Bronchial epithelial cell (primary cell): ENCODE measurements around the gene PCGF1. TPM values are rescaled to one million over a fixed set of nuclear protein-coding genes. Genes with fewer than 3 reads are reported as not detected.

ENCODE experiments used
- DNase-seq: peaks from one replicate; pipeline ENCODE4 v3.0.0-alpha.2; 2010; ENCODE audit warnings: low read depth
- FAIRE-seq: peaks from 2 replicates; lab custom pipeline; 2011; peaks lifted over from hg19 to GRCh38; lab: Jason Lieb, UNC
- H3K27me3 ChIP-seq: 2 replicates; pipeline ENCODE4 v1.5.1; 2011; ENCODE audit warnings: low read length; ENCODE audit not compliant: control insufficient read depth, insufficient read depth
- H3K36me3 ChIP-seq: 2 replicates; pipeline ENCODE4 v1.5.1; 2011; ENCODE audit warnings: low read length; ENCODE audit not compliant: control insufficient read depth, insufficient read depth
- H3K4me3 ChIP-seq: 2 replicates; pipeline ENCODE4 v1.5.1; 2011; ENCODE audit warnings: mild to moderate bottlenecking, low read depth, low read length, control low read depth
- CTCF ChIP-seq: IDR thresholded peaks from 2 replicates; pipeline ENCODE4 v1.5.1; 2011; ENCODE audit warnings: mild to moderate bottlenecking, moderate library complexity, low read length, control low read depth, inconsistent platforms; ENCODE audit not compliant: insufficient read depth, severe bottlenecking
- total RNA-seq: library from RNA; depleted of rRNA; stranded (reverse); fragments of >200 nt; gene quantifications from 2 replicates; pipeline ENCODE4 v1.2.1, GENCODE V29; 2014

PCGF1 gene
- total RNA-seq, 1 donor from 2014 or later = 35.5 TPM

DNA sequence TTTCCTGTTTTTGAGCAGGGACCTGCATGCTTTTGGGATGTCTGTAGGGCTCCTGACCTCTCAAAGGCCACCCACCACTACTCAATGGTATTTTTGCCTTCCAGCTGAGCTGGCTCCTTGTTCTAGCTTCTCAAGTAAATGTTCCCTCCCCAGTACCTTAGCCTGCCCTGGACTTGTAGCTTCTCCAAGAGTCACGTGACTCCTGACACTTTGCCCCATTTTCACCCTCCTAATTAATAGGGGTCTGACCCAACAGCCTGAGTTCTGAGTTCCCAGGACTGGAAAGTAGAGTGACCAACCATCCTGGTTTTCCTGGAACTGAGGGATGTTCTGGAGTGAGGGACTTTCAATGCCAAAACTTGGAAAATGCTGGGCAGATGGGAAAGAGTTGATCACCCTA is 12.1 kb downstream of the PCGF1 start:
- DNase-seq = no peak
- TF ChIP-seq CTCF = no peak
- H3K27me3 ChIP-seq = peaks cover 9% of the 10 kb centered on the region
- peaks cover 14% of the 10 kb centered on the region for H3K36me3 ChIP-seq
- FAIRE-seq = no peak
- H3K4me3 ChIP-seq = no peak overlapping the region

DNA sequence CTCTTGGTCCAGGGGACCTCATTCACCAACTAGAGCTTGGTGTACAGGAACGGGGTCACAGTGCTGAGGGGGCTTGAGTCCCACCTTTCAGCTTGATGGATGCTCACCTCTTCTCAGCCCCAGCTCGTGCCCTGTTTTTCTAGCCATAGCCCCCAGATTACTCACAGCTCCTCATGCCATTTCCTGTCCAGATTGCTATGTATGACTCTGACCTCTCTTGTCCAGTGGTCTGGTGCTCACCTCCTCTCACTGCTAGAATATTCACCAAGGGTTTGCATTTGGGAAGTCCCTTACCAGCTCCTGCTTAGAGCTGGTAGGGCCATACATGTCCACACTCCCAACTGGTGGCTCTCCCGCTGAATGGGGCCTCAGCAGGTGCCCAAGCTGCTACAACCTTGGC is 13.9 kb downstream of the PCGF1 start:
- DNase-seq (no peak), FAIRE-seq (no peak)
- Histone ChIP-seq H3K36me3 (peaks cover 14% of the 10 kb centered on the region), H3K27me3 (peaks cover under 1% of the 10 kb centered on the region), H3K4me3 (no peak overlapping the region)
- TF ChIP-seq CTCF = no peak

DNA sequence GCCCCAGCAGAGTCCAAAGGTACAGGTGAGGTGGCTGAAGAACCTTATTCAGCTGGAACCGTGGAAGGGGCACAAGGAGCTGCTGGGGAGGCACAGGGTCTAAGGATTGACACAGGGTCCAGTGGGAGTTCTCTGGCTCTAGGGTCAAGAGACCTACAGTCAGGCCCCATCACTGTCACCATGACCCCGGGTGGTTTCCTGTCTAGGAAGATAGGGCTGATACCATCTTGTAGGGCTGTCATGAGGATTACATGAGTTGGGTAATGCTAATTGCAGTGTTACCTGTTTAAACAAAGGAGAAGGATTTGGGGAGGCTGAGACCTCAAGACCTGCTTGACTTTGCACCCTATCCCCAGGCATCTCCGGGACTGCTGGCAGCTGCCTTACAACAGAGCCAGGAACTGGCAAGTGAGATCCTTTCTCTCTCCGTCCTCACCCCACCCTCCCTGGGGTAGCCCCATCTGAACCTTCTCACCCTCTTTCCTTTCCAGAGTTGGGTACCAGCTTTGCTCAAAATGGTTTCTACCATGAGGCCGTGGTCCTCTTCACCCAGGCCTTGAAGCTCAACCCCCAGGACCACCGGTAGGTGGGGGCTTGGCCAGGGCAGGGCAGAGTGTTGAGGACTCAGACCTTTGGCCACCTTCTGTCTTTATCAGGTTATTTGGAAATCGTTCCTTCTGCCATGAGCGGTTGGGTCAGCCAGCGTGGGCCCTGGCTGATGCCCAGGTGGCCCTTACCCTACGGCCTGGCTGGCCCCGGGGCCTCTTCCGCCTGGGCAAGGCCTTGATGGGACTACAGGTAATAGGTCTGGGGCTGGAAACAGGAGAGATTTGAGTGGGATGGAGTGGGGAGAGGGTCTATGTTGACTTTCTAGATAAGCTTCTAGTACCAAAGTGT is 15.6 kb downstream of the PCGF1 start:
- Histone ChIP-seq H3K27me3 (no peaks in the 10 kb centered on the region), H3K4me3 (no peak overlapping the region), H3K36me3 (peaks cover 14% of the 10 kb centered on the region)
- DNase-seq = no peak
- TF ChIP-seq CTCF = no peak
- FAIRE-seq = no peak

GRCh38 chr2:74489906-74490305 is 17.6 kb downstream of the PCGF1 start:
- peaks cover 15% of the 10 kb centered on the region for H3K36me3 ChIP-seq
- no peak for TF ChIP-seq CTCF
- no peaks in the 10 kb centered on the region for H3K27me3 ChIP-seq
- FAIRE-seq (no peak), DNase-seq (no peak)
- H3K4me3 ChIP-seq = no peak overlapping the region

DNA sequence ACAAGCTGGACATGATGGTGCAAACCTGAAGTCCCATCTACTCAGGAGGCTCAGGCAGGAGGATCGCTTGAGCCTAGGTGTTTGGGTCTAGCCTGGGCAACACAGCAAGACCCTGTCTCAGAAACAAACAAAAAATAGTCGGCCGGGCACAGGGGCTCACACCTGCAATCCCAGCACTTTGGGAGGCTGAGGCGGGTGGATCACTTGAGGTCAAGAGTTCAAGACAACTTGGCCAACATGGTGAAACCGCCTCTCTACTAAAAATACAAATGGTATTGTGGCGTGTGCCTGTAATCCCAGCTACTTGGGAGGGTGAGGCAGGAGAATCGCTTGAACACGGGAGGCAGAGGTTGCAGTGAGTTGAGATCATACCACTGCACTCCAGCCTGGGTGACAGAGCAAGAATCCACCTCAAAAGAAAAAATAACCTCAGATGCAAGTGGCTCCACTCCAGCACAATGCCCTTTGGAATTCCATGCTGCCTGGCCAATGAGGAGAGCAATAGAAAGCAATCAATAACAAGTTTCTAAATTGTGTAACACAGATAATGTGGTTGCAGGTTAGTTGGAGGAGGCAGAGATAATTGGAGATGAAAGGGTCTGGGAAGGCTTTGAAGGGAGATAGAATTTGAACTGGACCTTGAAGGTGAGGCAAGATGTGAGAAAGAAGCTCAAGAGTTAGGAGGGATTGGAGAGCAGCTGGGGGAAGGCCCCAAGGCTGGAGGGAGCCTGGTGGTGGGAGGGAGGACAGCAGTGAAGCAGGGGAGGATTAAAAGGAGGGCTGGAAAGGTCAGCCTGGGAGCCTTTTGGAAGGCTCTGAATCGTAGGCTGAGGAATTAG is 18.6 kb downstream of the PCGF1 start:
- H3K27me3 ChIP-seq = no peaks in the 10 kb centered on the region
- no peak overlapping the region for H3K4me3 ChIP-seq
- FAIRE-seq (no peak), DNase-seq (no peak)
- peaks cover 14% of the 10 kb centered on the region for H3K36me3 ChIP-seq
- TF ChIP-seq CTCF = no peak
